Natural killer cell treated with Interleukin-12 subunit alpha and Interleukin-12 subunit beta and Interleukin-15 and Interleukin-18, amount 100 ng/mL, for 72 hours (primary cell): ENCODE data around the gene DEFB131A. TPM values are rescaled to one million over a fixed set of nuclear protein-coding genes. Genes with fewer than 3 reads are reported as not detected.

Source experiments
- total RNA-seq, 2 donors: library from RNA; stranded (reverse); gene quantifications; one replicate each; pipeline ENCODE4 v1.2.3, GENCODE V29; 2022

DEFB131A gene
- total RNA-seq, 2 donors from 2014 or later: not detected

Other genes with a start within 250 kb of the DEFB131A start
- gene USP17L10, start 233.8 kb upstream of the DEFB131A start, total RNA-seq: not detected
- gene USP17L11, start 229.0 kb upstream of the DEFB131A start, total RNA-seq: not detected
- gene USP17L12, start 224.3 kb upstream of the DEFB131A start, total RNA-seq: not detected
- gene USP17L13, start 219.5 kb upstream of the DEFB131A start, total RNA-seq: not detected
- gene USP17L15, start 210.0 kb upstream of the DEFB131A start, total RNA-seq: not detected
- not detected for gene USP17L17, start 200.5 kb upstream of the DEFB131A start, total RNA-seq
- gene USP17L18, start 195.8 kb upstream of the DEFB131A start, total RNA-seq: not detected
- gene USP17L19, start 191.0 kb upstream of the DEFB131A start, total RNA-seq: not detected
- not detected for gene USP17L20, start 186.3 kb upstream of the DEFB131A start, total RNA-seq
- gene USP17L21, start 181.5 kb upstream of the DEFB131A start, total RNA-seq: not detected
- gene USP17L22, start 176.8 kb upstream of the DEFB131A start, total RNA-seq: not detected
- not detected for gene USP17L24, start 119.2 kb upstream of the DEFB131A start, total RNA-seq
- not detected for gene USP17L25, start 114.5 kb upstream of the DEFB131A start, total RNA-seq
- gene USP17L26, start 109.8 kb upstream of the DEFB131A start, total RNA-seq: not detected
- not detected for gene USP17L5, start 105.0 kb upstream of the DEFB131A start, total RNA-seq
- not detected for gene USP17L27, start 100.3 kb upstream of the DEFB131A start, total RNA-seq
- gene USP17L28, start 95.5 kb upstream of the DEFB131A start, total RNA-seq: not detected
- gene USP17L29, start 90.8 kb upstream of the DEFB131A start, total RNA-seq: not detected
- gene USP17L30, start 81.3 kb upstream of the DEFB131A start, total RNA-seq: not detected